ENCODE measurements around the gene SPTB.

GRCh38 chr14:64825006-64825405, 54.7 kb downstream of the SPTB start:
- no peak for TF ChIP-seq ZNF274 (IDR thresholded peaks at IDR 0.05; ENCODE audit: low read depth, low read length)
- no peak for TF ChIP-seq YY1 (IDR thresholded peaks at IDR 0.05; ENCODE audit: insufficient read depth, insufficient read length)
- TF ChIP-seq SUZ12 (IDR thresholded peaks at IDR 0.05; ENCODE audit: extremely low read depth, insufficient read depth, insufficient read length): no peak

Measured in NT2/D1 (cell line).